Ovary (tissue), 9 donors: ENCODE measurements around the gene ZNF598. TPM values are rescaled to one million over a fixed set of nuclear protein-coding genes. Genes with fewer than 3 reads are reported as not detected.
A peak's percentile ranks its signal among the peaks of the same experiment; 100 is the strongest.

Source experiments
- DNase-seq, 5 donors: peaks; one replicate each; pipeline ENCODE4 v3.0.0-alpha.2; 2019 to 2020
- H3K27ac ChIP-seq, 2 donors: fragments of 200-600 bp; one replicate each; pipeline versions ENCODE4 v1.5.1 to v1.8.0; 2019 to 2022
- H3K27me3 ChIP-seq: fragments of 200-600 bp; one replicate; pipeline ENCODE4 v1.8.0; 2022
- H3K36me3 ChIP-seq: fragments of 200-600 bp; sonication (generic); one replicate; pipeline ENCODE4 v1.5.1; 2019
- H3K4me1 ChIP-seq: one replicate; pipeline ENCODE4 v1.8.1; 2013; ENCODE audit warnings: mild to moderate bottlenecking, moderate library complexity; ENCODE audit not compliant: insufficient read depth
- H3K4me3 ChIP-seq: fragments of 200-600 bp; sonication (generic); one replicate; pipeline ENCODE4 v1.5.1; 2017
- H3K9me3 ChIP-seq, 2 donors: fragments of 200-600 bp in 1 of 2; sonication (generic) in 1 of 2; one replicate each; pipeline versions ENCODE4 v1.5.1 to v1.8.1; 2013 to 2019; ENCODE audit warnings: mild to moderate bottlenecking in 1 of 2, moderate library complexity in 1 of 2
- EP300 ChIP-seq: sonication (generic); formaldehyde crosslinking; IDR thresholded peaks from one replicate; pipeline ENCODE4 v1.6.1; 2017; ENCODE audit warnings: antibody characterized with exemption
- POLR2A ChIP-seq: fragments of 450-650 bp; IDR thresholded peaks from one replicate; pipeline ENCODE4 v1.6.1; 2017; ENCODE audit warnings: antibody characterized with exemption, mild to moderate bottlenecking, moderate library complexity
- WGBS, 3 donors: extraction: QIAGEN DNeasy Blood & Tissue Kit in 1 of 3; methylation state at CpG; one replicate each; pipeline versions ENCODE4 v1.1.5 to v1.1.7; 2013 to 2017; 5-methylcytosine and 5-hydroxymethylcytosine counted together
- intact Hi-C, 4 donors: fragments of 100-400 bp; cut with DNase I; formaldehyde crosslinking; loops; one replicate each; pipeline versions ENCODE4 v1.11.0 to v1.15.1; 2022 to 2023
- polyA plus RNA-seq, 2 donors: library from polyadenylated mRNA; stranded (reverse); fragments of 200-250 nt in 1 of 2; fragments of 350-450 nt in 1 of 2; fragmentation: Illumina TruSeq in 1 of 2; extraction: RNeasy Lipid Tissue Mini Kit (QIAGEN cat#74804) in 1 of 2; gene quantifications; one replicate each; pipeline ENCODE4 v1.2.3, GENCODE V29; 2013 to 2014
- total RNA-seq, 7 donors: library from RNA; depleted of rRNA in 2 of 7; stranded (reverse); fragments of >200 nt in 2 of 7; fragmentation: NEBNext Ultra II Directional in 3 of 7; extraction: Animal tissue kit (Norgen Biotek cat#: 25700) in 3 of 7; gene quantifications; one replicate each; pipeline versions ENCODE4 v1.1.0 to v1.2.4, GENCODE V29; 2016 to 2023
- TF ChIP-seq, protein P1 (sequence below), 3 donors: fragments of 450-650 bp in 2 of 3; fragments of 200-600 bp in 1 of 3; IDR thresholded peaks; one replicate each; pipeline versions ENCODE4 v1.5.1 to v1.8.0; 2016 to 2022; ENCODE audit warnings: antibody characterized with exemption in 3 of 3, mild to moderate bottlenecking in 1 of 3
- donor health status: DM: no; HTN: no; CAD: no; lungs with moderate emphysema.
- donor health status: DM: no; HTN: no; CAD: no.
- donor health status: Bipolar disorder and iron deficiency.
- donor health status: DM: yes; HTN: yes; CAD: no.
- donor health status: DM: no; HTN: no; CAD: no.
- donor health status: DM: yes; HTN: yes; CAD: no.

Gene ZNF598
- total and polyA plus RNA-seq, 9 donors: 0.95 to 44.5 (median 30.3) TPM

GRCh38 chr16:1987198-1987597 lies 22.4 kb downstream of the ZNF598 start:
- no peak for TF ChIP-seq POLR2A
- TF ChIP-seq, protein P1, sequence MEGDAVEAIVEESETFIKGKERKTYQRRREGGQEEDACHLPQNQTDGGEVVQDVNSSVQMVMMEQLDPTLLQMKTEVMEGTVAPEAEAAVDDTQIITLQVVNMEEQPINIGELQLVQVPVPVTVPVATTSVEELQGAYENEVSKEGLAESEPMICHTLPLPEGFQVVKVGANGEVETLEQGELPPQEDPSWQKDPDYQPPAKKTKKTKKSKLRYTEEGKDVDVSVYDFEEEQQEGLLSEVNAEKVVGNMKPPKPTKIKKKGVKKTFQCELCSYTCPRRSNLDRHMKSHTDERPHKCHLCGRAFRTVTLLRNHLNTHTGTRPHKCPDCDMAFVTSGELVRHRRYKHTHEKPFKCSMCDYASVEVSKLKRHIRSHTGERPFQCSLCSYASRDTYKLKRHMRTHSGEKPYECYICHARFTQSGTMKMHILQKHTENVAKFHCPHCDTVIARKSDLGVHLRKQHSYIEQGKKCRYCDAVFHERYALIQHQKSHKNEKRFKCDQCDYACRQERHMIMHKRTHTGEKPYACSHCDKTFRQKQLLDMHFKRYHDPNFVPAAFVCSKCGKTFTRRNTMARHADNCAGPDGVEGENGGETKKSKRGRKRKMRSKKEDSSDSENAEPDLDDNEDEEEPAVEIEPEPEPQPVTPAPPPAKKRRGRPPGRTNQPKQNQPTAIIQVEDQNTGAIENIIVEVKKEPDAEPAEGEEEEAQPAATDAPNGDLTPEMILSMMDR (IDR thresholded peaks at IDR 0.05): no peak
- no peak for TF ChIP-seq EP300
- Histone ChIP-seq H3K9me3 (no peaks in the 10 kb centered on the region), H3K36me3 (no peaks in the 10 kb centered on the region), H3K4me3 (no peak overlapping the region), H3K27me3 (no peaks in the 10 kb centered on the region), H3K27ac (no peak overlapping the region), H3K4me1 (peaks cover 7% of the 10 kb centered on the region)
- no peak for DNase-seq
- 88 to 89% (median 88%) methylated on average over 10 of the region's 10 CpGs for WGBS, 3 donors
- intact Hi-C loops: no loop called here

DNA sequence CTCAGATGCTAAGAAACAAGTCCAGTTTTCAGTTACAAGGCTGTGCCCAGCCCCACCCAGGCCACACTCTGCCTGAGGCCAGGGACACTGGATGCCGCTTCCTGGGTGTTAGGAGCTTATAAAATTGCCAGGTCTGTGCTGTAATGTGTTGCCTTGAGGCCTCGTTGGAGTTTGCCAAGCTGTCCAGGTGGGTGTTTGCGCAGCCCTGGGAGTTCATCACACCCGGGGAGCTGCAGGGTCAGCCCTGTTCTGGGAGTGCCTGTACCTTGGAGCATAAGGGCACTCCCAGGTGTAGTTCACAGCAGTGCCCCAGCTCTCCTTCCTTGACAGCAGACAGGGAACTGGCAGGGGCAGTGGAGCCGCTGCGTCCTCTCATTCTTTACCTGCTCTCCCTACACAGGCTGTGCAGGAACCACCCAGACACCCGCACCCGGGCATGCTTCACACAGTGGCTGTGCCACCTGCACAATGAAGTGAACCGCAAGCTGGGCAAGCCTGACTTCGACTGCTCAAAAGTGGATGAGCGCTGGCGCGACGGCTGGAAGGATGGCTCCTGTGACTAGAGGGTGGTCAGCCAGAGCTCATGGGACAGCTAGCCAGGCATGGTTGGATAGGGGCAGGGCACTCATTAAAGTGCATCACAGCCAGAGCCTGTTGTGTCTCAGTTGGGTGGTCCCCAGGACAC lies 24.0 kb downstream of the ZNF598 start:
- TF ChIP-seq, protein P1 (IDR thresholded peaks at IDR 0.05): no peak
- TF ChIP-seq POLR2A (no peak), EP300 (no peak)
- Histone ChIP-seq H3K27ac (no peak overlapping the region), H3K9me3 (no peaks in the 10 kb centered on the region), H3K4me1 (peaks cover 4% of the 10 kb centered on the region), H3K4me3 (no peak overlapping the region), H3K27me3 (peaks cover 1% of the 10 kb centered on the region), H3K36me3 (no peaks in the 10 kb centered on the region)
- 90 to 94% (median 92%) methylated on average over 14 of the region's 14 CpGs for WGBS, 3 donors
- no peak for DNase-seq
- intact Hi-C loops: no loop called here

- no peak for TF ChIP-seq EP300
- no peak for TF ChIP-seq POLR2A
- TF ChIP-seq, protein P1 (IDR thresholded peaks at IDR 0.05): no peak
- peaks cover 4% of the 10 kb centered on the region for H3K4me1 ChIP-seq
- intact Hi-C loops: no loop called here
- H3K27me3 ChIP-seq: peaks cover 3% of the 10 kb centered on the region
- H3K9me3 ChIP-seq: no peaks in the 10 kb centered on the region
- no peak overlapping the region for H3K27ac ChIP-seq
- no peak for DNase-seq
- no peaks in the 10 kb centered on the region for H3K36me3 ChIP-seq
- H3K4me3 ChIP-seq: peak overlapping the region; percentile 55
- WGBS, 3 donors: 10 to 17% (median 13%) methylated on average over 44 to 58 of the region's 58 CpGs
These were observed 25.0 kb downstream of the ZNF598 start for GRCh38 chr16:1984347-1985225.

- H3K9me3 ChIP-seq: no peaks in the 10 kb centered on the region
- peaks cover 3% of the 10 kb centered on the region for H3K27me3 ChIP-seq
These were observed 25.9 kb downstream of the ZNF598 start, which contains the start of gene GFER for GRCh38 chr16:1983544-1984346. Gene GFER, plus strand, starts transcription at chr16:1984193. Its CDS starts 26 bp downstream, at chr16:1984219.

More at GRCh38 chr16:1983544-1984346, 25.9 kb downstream of the ZNF598 start, which contains the start of gene GFER:
- intact Hi-C loops: no loop called here
- TF ChIP-seq POLR2A: peak; percentile 24
- TF ChIP-seq, protein P1 (IDR thresholded peaks at IDR 0.05): no peak
- peak; percentile 72 to 89 (median 83) for DNase-seq
- no peak within 1 kb of the TSS for H3K27ac ChIP-seq
- 0 to 1% (median 0%) methylated on average over 49 to 109 of the region's 109 CpGs for WGBS, 3 donors
- H3K4me1 ChIP-seq: peaks cover 4% of the 10 kb centered on the region
- no peaks in the 10 kb centered on the region for H3K36me3 ChIP-seq
- peak within 1 kb of the TSS; percentile 55 for H3K4me3 ChIP-seq
